NCI-H2227 (cell line): ENCODE results near the gene WWOX.
A peak's percentile ranks its signal among the peaks of the same experiment; 100 is the strongest.

Source experiments
- DNase-seq: peaks from one replicate; lab custom pipeline; 2025; ENCODE audit not compliant: unreplicated experiment; lab: John Stamatoyannopoulos, UW

WWOX gene

DNA sequence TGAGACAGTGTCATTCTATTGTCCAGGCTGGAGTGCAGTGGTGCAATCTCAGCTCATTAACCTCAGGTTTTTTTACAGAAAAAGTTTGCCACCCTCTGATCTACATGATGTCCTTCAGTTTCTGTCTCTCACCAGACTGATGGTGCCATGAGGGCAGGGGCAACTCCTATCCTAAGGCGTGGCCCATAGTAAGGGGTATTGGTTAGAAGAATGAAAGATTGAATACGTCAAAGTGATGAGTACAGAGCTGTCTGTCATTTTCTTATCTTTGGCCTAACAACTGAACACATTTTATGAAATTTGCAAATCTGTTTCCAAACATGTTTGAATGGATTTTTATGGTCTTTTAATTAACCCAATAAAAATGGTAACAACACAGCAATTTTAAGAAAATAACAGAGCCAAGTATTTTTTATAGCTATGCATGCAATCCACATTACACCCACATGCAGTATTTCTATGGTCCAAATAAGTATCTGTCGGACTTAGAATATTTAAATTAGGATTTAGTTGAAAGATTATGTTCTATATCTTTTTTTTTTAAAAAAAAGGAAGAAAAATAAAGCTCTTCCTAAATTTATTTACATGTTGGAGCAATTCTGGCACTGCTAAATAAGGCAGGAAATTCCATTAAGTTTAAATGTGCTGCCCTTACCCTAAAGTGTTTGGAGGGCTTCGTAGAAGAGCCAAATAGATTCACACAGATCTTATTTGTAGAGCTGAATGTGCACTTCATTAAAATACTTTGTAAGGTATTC is 192.8 kb downstream of the WWOX start:
- DNase-seq, result no peak

GRCh38 chr16:78292844-78293380 is 193.5 kb downstream of the WWOX start:
- no peak for DNase-seq

DNA sequence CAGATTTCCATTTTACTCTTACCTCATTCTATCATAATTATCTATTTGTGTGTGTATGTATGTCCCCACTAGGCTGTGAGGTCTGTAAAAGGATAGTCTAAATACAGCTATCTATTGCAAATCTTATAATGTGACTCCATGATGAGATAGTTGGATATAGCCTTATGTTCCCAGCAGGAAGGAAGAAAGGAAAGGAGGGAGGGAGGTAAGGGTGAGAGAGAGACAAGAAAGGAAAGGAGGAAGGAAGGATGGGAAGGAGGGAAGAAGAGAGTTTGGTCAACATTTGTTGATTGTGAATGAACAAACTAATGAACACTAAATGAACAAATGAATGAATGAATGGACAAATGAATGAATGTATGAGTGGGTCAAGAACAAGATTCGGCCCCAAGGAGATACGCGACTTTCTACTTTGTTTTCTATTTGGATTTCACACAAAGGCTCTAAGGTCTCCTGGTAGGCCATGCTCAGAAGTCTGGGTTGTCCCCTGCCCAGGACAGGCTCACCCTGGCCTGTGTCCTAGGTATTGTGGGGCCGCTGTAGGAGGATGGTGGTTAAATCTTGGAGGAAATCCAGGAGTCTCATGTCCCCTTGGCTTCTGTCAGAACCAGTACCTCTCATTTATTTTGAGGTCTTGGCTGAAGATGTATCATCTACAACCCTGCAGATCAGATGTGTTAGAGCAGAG is 195.2 kb downstream of the WWOX start:
- no peak for DNase-seq

GRCh38 chr16:78297066-78297666 is 197.7 kb downstream of the WWOX start:
- no peak for DNase-seq

DNA sequence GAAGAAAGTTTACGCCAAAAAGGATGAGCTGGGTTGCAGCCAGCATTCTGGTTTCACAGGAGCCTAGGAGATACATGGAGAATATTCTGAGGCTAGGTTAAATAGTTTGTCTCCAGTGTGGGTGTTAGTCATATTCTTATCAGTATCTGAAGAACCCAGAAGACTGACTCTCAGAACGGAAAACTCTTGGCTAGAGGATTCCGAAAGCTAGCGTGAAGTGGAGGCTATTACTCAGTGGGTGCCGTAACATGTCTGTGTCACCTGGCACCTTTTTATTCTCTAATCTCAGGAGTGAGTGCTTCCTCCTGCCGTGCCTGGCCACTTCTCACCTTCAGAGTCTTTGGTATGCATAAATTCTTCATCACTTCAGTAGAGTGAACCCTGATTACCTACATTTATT is 199.5 kb downstream of the WWOX start:
- DNase-seq, result no peak

DNA sequence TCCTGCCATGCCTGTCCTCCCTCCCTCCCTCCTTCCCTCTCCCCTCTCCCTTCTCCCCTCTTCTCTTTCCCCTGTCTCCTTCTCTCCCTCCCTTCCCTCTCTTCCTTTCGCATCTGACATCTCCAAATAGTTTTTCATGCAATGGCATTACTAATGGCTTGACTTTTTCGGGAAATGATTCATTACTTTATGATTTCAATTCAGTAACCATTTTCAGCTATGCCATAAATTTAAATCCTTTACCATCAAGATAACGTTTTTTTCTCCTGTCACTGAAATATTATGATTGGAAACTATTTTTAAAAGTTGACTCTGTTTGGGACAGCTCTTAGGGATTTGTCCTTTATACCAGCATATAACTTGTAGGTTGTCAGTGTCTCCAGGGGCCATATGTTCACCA is 201.0 kb downstream of the WWOX start:
- no peak for DNase-seq

DNA sequence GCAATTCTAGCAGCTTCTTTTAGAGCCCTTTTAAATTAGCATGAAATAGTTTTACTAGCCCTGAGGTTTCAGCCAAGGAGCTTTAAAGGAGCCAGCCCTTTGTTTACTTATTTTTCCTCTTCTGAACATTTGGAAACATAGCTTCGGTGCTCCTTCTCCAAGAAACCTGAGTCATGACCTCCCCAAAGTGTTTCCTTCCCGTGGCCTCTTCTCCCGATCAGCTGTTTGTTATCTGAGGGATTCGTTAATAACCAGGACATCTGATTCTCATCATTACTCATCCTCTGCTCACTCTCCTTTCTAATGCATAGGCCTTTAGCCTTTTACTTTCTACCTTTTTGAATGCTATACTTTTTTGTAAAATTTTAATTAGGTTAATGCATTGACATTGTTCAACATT is 204.5 kb downstream of the WWOX start:
- DNase-seq, result no peak

DNA sequence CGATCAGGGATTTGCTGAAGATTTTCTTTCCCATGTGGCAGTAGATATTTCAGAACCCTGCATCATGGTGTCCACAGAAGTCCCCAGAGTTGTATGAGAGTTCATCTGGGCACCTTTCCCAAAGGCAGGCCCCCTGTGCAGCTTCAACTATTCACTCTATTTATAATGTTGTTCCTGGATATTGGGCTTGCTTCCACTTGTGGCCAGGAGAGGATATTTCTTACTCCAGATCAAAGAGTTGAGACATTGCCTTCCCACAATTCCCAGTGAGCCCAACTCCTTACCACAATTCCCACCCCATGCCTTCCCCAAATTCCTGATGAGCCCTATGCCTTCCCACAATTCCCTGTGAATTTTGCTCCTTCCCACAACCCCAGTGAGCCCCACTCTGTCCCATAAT is 206.9 kb downstream of the WWOX start:
- DNase-seq, result no peak

DNA sequence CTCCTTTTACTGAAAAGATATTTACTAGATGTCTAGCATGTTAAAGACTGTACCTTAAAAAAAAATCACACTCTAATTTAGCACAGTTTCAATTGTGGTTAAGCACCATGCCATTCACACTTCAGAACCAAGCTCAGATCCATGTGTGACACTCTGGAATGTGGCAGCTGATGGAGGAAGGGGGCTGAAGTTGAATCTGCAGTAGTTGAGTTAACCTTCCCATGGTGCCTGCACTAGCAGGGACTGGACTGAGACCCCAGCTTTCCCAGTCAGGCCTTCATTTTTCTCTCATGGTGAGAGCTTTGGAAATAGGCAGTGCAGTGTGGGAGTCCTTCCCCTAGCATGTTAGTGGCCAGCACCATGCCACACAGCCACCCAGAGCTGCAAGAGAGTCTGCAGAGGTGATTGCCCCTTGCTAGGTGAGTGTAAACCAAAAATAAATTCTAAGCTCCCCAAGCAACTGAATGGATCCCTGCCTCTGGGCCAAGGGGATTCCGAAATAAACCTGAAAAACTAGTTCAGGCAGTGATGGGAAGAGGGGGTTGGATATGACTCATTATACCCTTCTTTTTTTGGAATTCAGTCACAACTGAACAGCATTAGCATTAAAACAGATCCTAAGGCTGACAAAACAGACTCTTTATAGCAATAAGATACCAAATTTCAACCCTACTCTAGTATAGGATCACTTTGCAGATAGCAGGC is 208.5 kb downstream of the WWOX start:
- no peak for DNase-seq

DNA sequence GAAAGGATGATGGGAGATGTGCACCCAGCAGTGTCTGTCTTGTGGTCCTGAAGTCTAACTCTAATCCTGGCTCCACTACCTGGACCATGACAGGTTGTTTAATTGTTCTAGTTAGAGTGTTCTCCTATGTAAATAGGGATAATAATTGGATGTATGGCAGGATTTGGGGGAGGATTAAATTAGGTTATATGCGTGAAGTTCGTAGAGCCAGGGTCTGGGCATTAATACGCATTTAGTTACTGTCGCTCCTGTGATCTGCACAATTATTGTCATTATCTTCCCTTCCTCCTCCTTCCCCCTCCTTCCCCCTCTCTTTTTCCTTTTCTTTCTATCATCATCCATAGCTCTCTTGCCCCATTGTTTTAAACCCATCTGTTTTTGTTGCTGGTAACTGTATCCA is 210.3 kb downstream of the WWOX start:
- DNase-seq, result no peak

DNA sequence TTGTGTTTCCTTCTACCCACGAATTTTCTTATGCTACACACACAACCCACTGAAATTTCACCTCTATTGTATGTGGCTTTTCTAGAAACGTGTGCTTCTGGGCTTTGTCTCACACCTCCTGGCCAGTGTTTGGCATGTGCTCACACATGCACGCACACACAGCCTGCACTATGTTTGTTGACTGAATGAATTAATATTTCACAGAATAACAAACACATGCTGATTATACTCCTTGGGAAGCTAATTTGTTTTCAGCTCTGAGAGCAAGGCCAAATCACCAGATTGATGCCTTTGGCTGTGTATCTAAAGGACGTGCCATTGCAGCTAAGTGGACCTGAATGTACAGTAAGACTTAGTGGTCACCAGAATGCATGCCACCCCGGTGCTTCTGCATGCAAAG is 210.7 kb downstream of the WWOX start:
- DNase-seq, result no peak

DNA sequence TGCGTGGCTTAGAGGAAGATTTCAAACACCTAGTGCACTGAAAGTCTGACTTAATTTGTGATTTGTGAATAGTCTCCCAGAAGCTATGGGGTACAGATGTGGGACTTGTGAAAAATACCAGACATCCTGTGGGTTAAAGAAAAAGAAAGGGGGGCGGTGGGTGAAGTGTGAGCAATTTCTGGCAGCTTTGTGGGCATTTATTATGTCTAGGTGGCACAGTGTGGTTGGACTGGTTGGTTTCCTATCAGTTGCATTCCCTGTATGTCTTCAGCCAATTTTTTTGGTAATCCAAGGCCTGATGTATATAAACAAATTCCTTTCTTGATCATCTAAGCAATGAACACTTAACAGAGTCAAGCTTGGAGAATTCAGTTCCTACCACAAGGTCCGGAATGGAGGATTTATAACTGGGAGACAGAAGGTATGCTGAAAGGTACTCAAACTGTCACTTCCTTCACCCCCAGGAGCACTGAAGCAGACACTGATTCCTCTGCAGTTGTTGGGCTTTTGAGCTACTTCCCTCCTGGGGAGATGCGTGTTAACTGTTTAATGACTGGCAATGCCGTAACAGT is 211.6 kb downstream of the WWOX start:
- DNase-seq, result no peak

DNA sequence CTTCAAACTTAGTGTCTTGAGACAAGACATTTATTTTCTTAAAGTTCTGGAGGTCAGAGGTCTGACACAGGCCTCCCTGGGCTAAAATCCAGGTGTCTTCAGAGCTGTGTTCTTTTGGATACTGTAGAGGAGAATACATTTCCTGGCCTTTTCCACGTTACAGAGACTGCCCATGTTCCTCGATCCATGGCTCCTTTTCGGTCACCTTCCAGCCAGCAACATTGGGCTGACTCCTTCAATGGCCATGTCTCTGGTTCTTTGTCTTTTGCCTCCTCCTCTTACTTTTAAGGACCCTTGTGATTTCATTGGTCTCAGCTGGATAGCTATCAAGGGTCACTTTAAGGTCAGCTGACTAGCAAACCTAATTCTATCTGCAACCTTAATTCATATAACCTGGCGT is 212.4 kb downstream of the WWOX start:
- no peak for DNase-seq

DNA sequence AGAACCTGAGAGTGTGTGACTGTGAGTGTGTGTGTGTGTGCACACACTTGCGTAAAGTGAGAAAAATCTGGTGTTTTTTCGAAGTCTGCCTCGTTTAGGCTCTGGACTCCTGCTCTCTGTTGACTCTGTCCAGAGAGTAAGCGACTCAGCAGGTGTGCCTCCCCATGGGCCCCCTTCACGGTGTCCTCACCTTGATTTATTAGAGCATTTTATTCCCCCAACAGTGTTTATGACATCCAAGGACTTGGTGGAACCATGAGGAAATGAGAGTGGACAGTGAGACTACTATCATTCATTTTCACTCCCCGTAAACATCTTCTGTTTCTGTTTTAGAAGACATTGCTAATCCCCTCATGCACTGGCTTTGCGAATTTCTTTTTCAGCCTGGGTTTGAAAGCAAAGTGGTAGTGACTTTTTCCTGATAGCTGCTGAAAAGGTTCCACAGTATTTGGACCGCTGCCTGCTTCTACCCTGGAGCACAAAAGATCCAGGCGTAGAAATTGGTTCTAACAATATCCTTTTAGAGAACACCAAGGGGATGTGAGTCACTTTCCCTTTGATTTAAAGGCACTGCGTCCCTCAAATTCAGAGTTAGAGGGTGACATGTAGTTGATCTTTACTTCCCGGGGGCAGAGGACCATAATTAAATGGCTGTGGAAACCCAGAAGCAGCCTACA is 218.2 kb downstream of the WWOX start:
- DNase-seq, result no peak

GRCh38 chr16:78321620-78322360 is 222.3 kb downstream of the WWOX start:
- no peak for DNase-seq

DNA sequence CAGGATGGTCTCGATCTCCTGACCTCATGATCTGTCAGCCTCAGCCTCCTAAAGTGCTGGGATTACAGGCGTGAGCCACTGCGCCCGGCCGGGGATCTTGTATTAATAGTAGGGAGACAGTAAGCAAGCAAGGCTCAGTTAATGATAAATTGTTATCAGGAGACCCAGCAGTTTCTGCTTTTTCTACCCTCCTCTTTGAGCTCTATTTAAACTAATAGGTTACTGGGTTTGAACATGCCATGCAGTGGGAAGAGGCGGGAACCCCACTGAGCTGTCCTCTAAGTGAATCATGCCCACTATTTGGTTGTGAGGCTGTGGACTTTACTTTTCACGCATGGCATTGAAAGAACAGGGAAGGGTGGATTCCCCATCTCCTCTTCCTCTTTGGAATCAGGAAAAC is 223.9 kb downstream of the WWOX start:
- no peak for DNase-seq

GRCh38 chr16:78324649-78325285 is 225.3 kb downstream of the WWOX start:
- no peak for DNase-seq

DNA sequence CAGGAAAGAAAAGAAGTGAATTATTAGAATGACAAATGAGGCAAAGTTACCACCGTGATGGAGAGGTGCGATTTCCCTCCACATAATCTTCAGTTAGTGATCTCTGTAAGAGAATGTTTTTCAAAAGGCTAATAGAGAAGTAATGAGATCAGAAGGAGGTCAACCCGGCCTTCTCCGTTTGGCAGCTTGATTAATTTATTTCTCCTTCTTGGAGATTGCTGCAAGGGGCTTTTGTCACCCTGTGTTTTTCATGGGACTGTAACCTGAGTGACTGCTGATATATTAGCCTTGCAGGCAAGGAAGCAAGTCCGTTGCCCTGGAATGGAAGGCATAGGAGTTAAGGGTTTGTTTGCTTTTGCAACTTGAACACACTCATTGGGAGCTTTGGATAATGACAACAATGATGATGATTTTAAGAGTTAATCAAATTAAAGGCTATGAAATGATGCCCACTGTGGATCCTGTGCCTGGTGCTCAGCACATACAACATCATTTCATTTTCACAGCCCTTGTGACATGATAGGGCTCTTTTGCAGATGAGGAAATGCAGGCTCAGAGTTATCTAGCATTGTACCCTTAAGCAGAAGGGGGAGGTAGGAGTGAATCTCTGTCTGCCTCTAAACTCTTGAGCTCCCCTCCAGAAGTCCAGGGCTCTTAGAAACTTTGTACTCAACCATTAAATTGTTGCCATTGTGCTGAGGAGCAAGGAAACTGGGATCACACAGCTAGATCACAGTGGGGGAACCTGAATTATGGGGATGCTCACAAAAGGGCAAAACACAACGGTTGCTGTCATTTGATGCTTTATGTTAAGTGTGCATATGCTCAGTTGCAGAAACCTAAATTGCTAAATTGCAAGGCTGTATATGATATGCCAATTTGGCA is 226.3 kb downstream of the WWOX start:
- DNase-seq, result peak; percentile 31
